ENCODE data around the gene RHNO1.

GRCh38 chr12:2841056-2841650 lies 35.9 kb upstream of the RHNO1 start:
- TF ChIP-seq, protein P1, sequence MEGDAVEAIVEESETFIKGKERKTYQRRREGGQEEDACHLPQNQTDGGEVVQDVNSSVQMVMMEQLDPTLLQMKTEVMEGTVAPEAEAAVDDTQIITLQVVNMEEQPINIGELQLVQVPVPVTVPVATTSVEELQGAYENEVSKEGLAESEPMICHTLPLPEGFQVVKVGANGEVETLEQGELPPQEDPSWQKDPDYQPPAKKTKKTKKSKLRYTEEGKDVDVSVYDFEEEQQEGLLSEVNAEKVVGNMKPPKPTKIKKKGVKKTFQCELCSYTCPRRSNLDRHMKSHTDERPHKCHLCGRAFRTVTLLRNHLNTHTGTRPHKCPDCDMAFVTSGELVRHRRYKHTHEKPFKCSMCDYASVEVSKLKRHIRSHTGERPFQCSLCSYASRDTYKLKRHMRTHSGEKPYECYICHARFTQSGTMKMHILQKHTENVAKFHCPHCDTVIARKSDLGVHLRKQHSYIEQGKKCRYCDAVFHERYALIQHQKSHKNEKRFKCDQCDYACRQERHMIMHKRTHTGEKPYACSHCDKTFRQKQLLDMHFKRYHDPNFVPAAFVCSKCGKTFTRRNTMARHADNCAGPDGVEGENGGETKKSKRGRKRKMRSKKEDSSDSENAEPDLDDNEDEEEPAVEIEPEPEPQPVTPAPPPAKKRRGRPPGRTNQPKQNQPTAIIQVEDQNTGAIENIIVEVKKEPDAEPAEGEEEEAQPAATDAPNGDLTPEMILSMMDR (IDR thresholded peaks at IDR 0.05; ENCODE audit: low read length), result no peak
- no peak for TF ChIP-seq EZH2 (IDR thresholded peaks at IDR 0.05; ENCODE audit: borderline replicate concordance, low read length)

All from OCI-LY1 (cell line).